ENCODE results near the gene FKBP8. TPM values are rescaled to one million over a fixed set of nuclear protein-coding genes. Genes with fewer than 3 reads are reported as not detected.

FKBP8 gene
- polyA plus RNA-seq, 1 donor (not counting 4 experiments of a cell fraction or from before 2014, with no cell fraction given) = 115 TPM

- no peak for DNase-seq (ENCODE audit: low read depth, low spot score)
- H3K4me1 ChIP-seq (ENCODE audit: control insufficient read depth, extremely low read depth, insufficient read depth, low read length) = peaks cover 30% of the 10 kb centered on the region
Measured at GRCh38 chr19:18515959-18516358, 27.4 kb downstream of the FKBP8 start.

GRCh38 chr19:18514800-18515682 is 28.3 kb downstream of the FKBP8 start:
- TF ChIP-seq EZH2 (IDR thresholded peaks at IDR 0.05; ENCODE audit: low read length) = no peak
- TF ChIP-seq CTCF (optimal IDR thresholded peaks at IDR 0.05 in 1 of 3, IDR thresholded peaks at IDR 0.05 in 1 of 3, conservative IDR thresholded peaks at IDR 0.05 in 1 of 3; ENCODE audit: extremely low read depth in 1 of 3, insufficient read depth in 2 of 3, low read length in 3 of 3) = peak in 1 of 3 experiments; percentile 46
- Histone ChIP-seq H3K9me3 (ENCODE audit: control insufficient read depth, low read depth, low read length) (no peaks in the 10 kb centered on the region), H3K4me2 (ENCODE audit: control insufficient read depth, extremely low read depth, insufficient read depth, low read depth, low read length) (peak overlapping the region; percentile 24), H3K4me3 (ENCODE audit: control insufficient read depth in 2 of 3, extremely low read depth in 1 of 3, insufficient read depth in 2 of 3, low read depth in 1 of 3, low read length in 3 of 3) (no peak overlapping the region), H3K27me3 (ENCODE audit: control insufficient read depth, extremely low read depth, insufficient read depth, low read length) (no peaks in the 10 kb centered on the region), H3K9me1 (ENCODE audit: control insufficient read depth, extremely low read depth, insufficient read depth, low read length) (peaks cover 10% of the 10 kb centered on the region), H3K27ac (ENCODE audit: control insufficient read depth, insufficient read depth, low read length) (peak overlapping the region; percentile 57), H3K79me2 (ENCODE audit: control insufficient read depth, insufficient read depth, low read length) (peaks cover 92% of the 10 kb centered on the region), H3K4me1 (ENCODE audit: control insufficient read depth, extremely low read depth, insufficient read depth, low read length) (peaks cover 27% of the 10 kb centered on the region), H4K20me1 (ENCODE audit: control insufficient read depth, extremely low read depth, insufficient read depth, low read length) (peaks cover 35% of the 10 kb centered on the region), H2AFZ (ENCODE audit: control insufficient read depth, low read length) (no peak overlapping the region), H3K36me3 (ENCODE audit: control insufficient read depth in 2 of 2, extremely low read depth in 1 of 2, insufficient read depth in 2 of 2, low read length in 2 of 2) (peaks cover 3 to 16% of the 10 kb centered on the region in 2 experiments), H3K9ac (ENCODE audit: control insufficient read depth, extremely low read depth, insufficient read depth, low read length) (peak overlapping the region; percentile 43)
- no peak for DNase-seq (ENCODE audit: low read depth, low spot score)
- peak; percentile 59 for FAIRE-seq
- dilution Hi-C loops (cut with MboI; ENCODE audit: extremely low pct_ligation_motif_present, low sequenced_read_pairs) = no loop called here

More at GRCh38 chr19:18515959-18516358, 27.4 kb downstream of the FKBP8 start:
- peaks cover 29% of the 10 kb centered on the region for H4K20me1 ChIP-seq (ENCODE audit: control insufficient read depth, extremely low read depth, insufficient read depth, low read length)
- no peak overlapping the region for H3K27ac ChIP-seq (ENCODE audit: control insufficient read depth, insufficient read depth, low read length)
- no peak for TF ChIP-seq CTCF (optimal IDR thresholded peaks at IDR 0.05 in 1 of 3, IDR thresholded peaks at IDR 0.05 in 1 of 3, conservative IDR thresholded peaks at IDR 0.05 in 1 of 3; ENCODE audit: extremely low read depth in 1 of 3, insufficient read depth in 2 of 3, low read length in 3 of 3)
- no peak for TF ChIP-seq EZH2 (IDR thresholded peaks at IDR 0.05; ENCODE audit: low read length)
- no peaks in the 10 kb centered on the region for H3K27me3 ChIP-seq (ENCODE audit: control insufficient read depth, extremely low read depth, insufficient read depth, low read length)
- H2AFZ ChIP-seq (ENCODE audit: control insufficient read depth, low read length) = no peak overlapping the region
- no peak overlapping the region for H3K4me3 ChIP-seq (ENCODE audit: control insufficient read depth in 2 of 3, extremely low read depth in 1 of 3, insufficient read depth in 2 of 3, low read depth in 1 of 3, low read length in 3 of 3)
- peaks cover 3 to 16% of the 10 kb centered on the region in 2 experiments for H3K36me3 ChIP-seq (ENCODE audit: control insufficient read depth in 2 of 2, extremely low read depth in 1 of 2, insufficient read depth in 2 of 2, low read length in 2 of 2)
- no peak overlapping the region for H3K9ac ChIP-seq (ENCODE audit: control insufficient read depth, extremely low read depth, insufficient read depth, low read length)
- no peak for FAIRE-seq
- H3K79me2 ChIP-seq (ENCODE audit: control insufficient read depth, insufficient read depth, low read length) = peaks cover 92% of the 10 kb centered on the region
- H3K9me1 ChIP-seq (ENCODE audit: control insufficient read depth, extremely low read depth, insufficient read depth, low read length) = peaks cover 7% of the 10 kb centered on the region
- H3K4me2 ChIP-seq (ENCODE audit: control insufficient read depth, extremely low read depth, insufficient read depth, low read depth, low read length) = no peak overlapping the region
- dilution Hi-C loops (cut with MboI; ENCODE audit: extremely low pct_ligation_motif_present, low sequenced_read_pairs) = no loop called here
- H3K9me3 ChIP-seq (ENCODE audit: control insufficient read depth, low read depth, low read length) = no peaks in the 10 kb centered on the region

All from keratinocyte (primary cell).